H9 (cell line): ENCODE results near the gene ARHGAP31. TPM values are rescaled to one million over a fixed set of nuclear protein-coding genes. Genes with fewer than 3 reads are reported as not detected.

ENCODE experiments used
- DNase-seq: peaks from one replicate; pipeline ENCODE4 v3.0.0-alpha.2; 2017
- H2AFZ ChIP-seq: one replicate; pipeline ENCODE4 v1.6.1; 2013; ENCODE audit warnings: mild to moderate bottlenecking, low read length, control low read depth, moderate library complexity
- H2AK5ac ChIP-seq: 2 replicates; pipeline ENCODE4 v1.6.1; 2013; ENCODE audit warnings: low read length, control low read depth, mixed read lengths; ENCODE audit not compliant: insufficient read length
- H2BK120ac ChIP-seq: one replicate; pipeline ENCODE4 v1.6.1; 2013; ENCODE audit warnings: low read depth, mild to moderate bottlenecking, low read length, control low read depth, inconsistent platforms; ENCODE audit not compliant: poor library complexity, severe bottlenecking
- H2BK12ac ChIP-seq: 2 replicates; pipeline ENCODE4 v1.6.1; 2013; ENCODE audit warnings: low read length, control low read depth, mixed read lengths, low read depth; ENCODE audit not compliant: insufficient read length
- H2BK15ac ChIP-seq: 2 replicates; pipeline ENCODE4 v1.6.1; 2013; ENCODE audit warnings: low read depth, low read length, control low read depth
- H2BK20ac ChIP-seq: one replicate; pipeline ENCODE4 v1.6.1; 2013; ENCODE audit warnings: low read depth, mild to moderate bottlenecking, low read length, control low read depth, inconsistent platforms; ENCODE audit not compliant: poor library complexity, severe bottlenecking
- H2BK5ac ChIP-seq: 2 replicates; pipeline ENCODE4 v1.6.1; 2013; ENCODE audit warnings: low read length, control low read depth, mixed read lengths; ENCODE audit not compliant: insufficient read length
- H3K14ac ChIP-seq: 2 replicates; pipeline ENCODE4 v1.6.1; 2013; ENCODE audit warnings: low read length, control low read depth; ENCODE audit not compliant: insufficient read depth
- H3K18ac ChIP-seq: 2 replicates; pipeline ENCODE4 v1.6.1; 2013; ENCODE audit warnings: low read depth, mild to moderate bottlenecking, mixed read lengths, low read length, control low read depth; ENCODE audit not compliant: insufficient read length
- H3K23ac ChIP-seq: 2 replicates; pipeline ENCODE4 v1.6.1; 2013; ENCODE audit warnings: low read length, control low read depth, mixed read lengths, low read depth; ENCODE audit not compliant: insufficient read length
- H3K23me2 ChIP-seq: 2 replicates; pipeline ENCODE4 v1.6.1; 2013; ENCODE audit warnings: low read depth, mild to moderate bottlenecking, mixed read lengths, low read length, control low read depth; ENCODE audit not compliant: insufficient read length, poor library complexity, severe bottlenecking
- H3K27ac ChIP-seq: 2 replicates; pipeline ENCODE4 v1.5.1; 2013; ENCODE audit warnings: low read length, control low read depth, mixed read lengths, low read depth; ENCODE audit not compliant: insufficient read length
- H3K27me3 ChIP-seq: 2 replicates; pipeline ENCODE4 v1.6.1; 2013; ENCODE audit warnings: low read length, control low read depth, inconsistent platforms; ENCODE audit not compliant: insufficient read depth
- H3K4ac ChIP-seq: 2 replicates; pipeline ENCODE4 v1.6.1; 2013; ENCODE audit warnings: low read depth, mild to moderate bottlenecking, control low read depth, inconsistent platforms, low read length, moderate library complexity
- H3K4me1 ChIP-seq: 2 replicates; pipeline ENCODE4 v1.6.1; 2013; ENCODE audit warnings: low read length, control low read depth, inconsistent platforms; ENCODE audit not compliant: insufficient read depth
- H3K4me2 ChIP-seq: 2 replicates; pipeline ENCODE4 v1.6.1; 2013; ENCODE audit warnings: low read length, control low read depth, mixed read lengths; ENCODE audit not compliant: insufficient read length, insufficient read depth
- H3K56ac ChIP-seq: 2 replicates; pipeline ENCODE4 v1.6.1; 2013; ENCODE audit warnings: low read depth, mild to moderate bottlenecking, mixed read lengths, low read length, control low read depth; ENCODE audit not compliant: insufficient read length
- H3K79me1 ChIP-seq: 2 replicates; pipeline ENCODE4 v1.6.1; 2013; ENCODE audit warnings: low read depth, mild to moderate bottlenecking, moderate library complexity, low read length, control low read depth, inconsistent platforms; ENCODE audit not compliant: insufficient read depth, poor library complexity, severe bottlenecking
- H3K79me2 ChIP-seq: 2 replicates; pipeline ENCODE4 v1.6.1; 2013; ENCODE audit warnings: low read length, control low read depth, inconsistent platforms; ENCODE audit not compliant: insufficient read depth
- H3K9ac ChIP-seq: 2 replicates; pipeline ENCODE4 v1.6.1; 2013; ENCODE audit warnings: low read length, control low read depth, mixed read lengths; ENCODE audit not compliant: insufficient read length; ENCODE audit errors: extremely low read depth
- H3K9me3 ChIP-seq: one replicate; pipeline ENCODE4 v1.6.1; 2013; ENCODE audit warnings: low read depth, low read length, inconsistent platforms; ENCODE audit not compliant: control insufficient read depth
- H3T11ph ChIP-seq: one replicate; pipeline ENCODE4 v1.6.1; 2013; ENCODE audit warnings: mild to moderate bottlenecking, low read length, control low read depth, inconsistent platforms
- H4K20me1 ChIP-seq: one replicate; pipeline ENCODE4 v1.6.1; 2013; ENCODE audit not compliant: control insufficient read depth, insufficient read length, insufficient read depth
- H4K5ac ChIP-seq: 2 replicates; pipeline ENCODE4 v1.6.1; 2013; ENCODE audit warnings: low read depth, mild to moderate bottlenecking, mixed read lengths, low read length, control low read depth; ENCODE audit not compliant: insufficient read length
- H4K8ac ChIP-seq: replicated peaks from 2 replicates; pipeline ENCODE4 v1.6.1; 2013; ENCODE audit warnings: low read length, control low read depth, mixed read lengths, low read depth; ENCODE audit not compliant: insufficient read length
- H4K91ac ChIP-seq: 2 replicates; pipeline ENCODE4 v1.6.1; 2013; ENCODE audit warnings: low read depth, mild to moderate bottlenecking, moderate library complexity, mixed read lengths, low read length, control low read depth; ENCODE audit not compliant: insufficient read length
- H3K27ac Mint-ChIP-seq, 3 experiments: 2 replicates in 2 of 3; 3 replicates in 1 of 3; pipeline ENCODE4 v1.8.0; 2020 to 2021; ENCODE audit warnings: mixed read lengths in 3 of 3, mild to moderate bottlenecking in 1 of 3, moderate library complexity in 1 of 3
- H3K27me3 Mint-ChIP-seq: 2 replicates; pipeline ENCODE4 v1.8.0; 2021; ENCODE audit warnings: low read depth, mild to moderate bottlenecking, moderate library complexity, mixed read lengths
- H3K36me3 Mint-ChIP-seq, 3 experiments: 2 replicates in 2 of 3; 3 replicates in 1 of 3; pipeline ENCODE4 v1.8.0; 2020 to 2021; ENCODE audit warnings: low read depth in 3 of 3, mixed read lengths in 3 of 3; ENCODE audit not compliant: insufficient read depth in 1 of 3
- H3K4me1 Mint-ChIP-seq, 2 experiments: 2 replicates each; pipeline ENCODE4 v1.8.0; 2020; ENCODE audit warnings: mixed read lengths in 2 of 2
- H3K4me3 Mint-ChIP-seq, 2 experiments: 2 replicates in 1 of 2; 3 replicates in 1 of 2; pipeline ENCODE4 v1.8.0; 2020 to 2021; ENCODE audit warnings: mild to moderate bottlenecking in 2 of 2, mixed read lengths in 2 of 2, moderate library complexity in 1 of 2
- H3K9me3 Mint-ChIP-seq, 2 experiments: 2 replicates in 1 of 2; 3 replicates in 1 of 2; pipeline ENCODE4 v1.8.0; 2020; ENCODE audit warnings: mild to moderate bottlenecking in 2 of 2, mixed read lengths in 2 of 2, moderate library complexity in 1 of 2
- WGBS: extraction: QIAGEN DNeasy Blood & Tissue Kit; methylation state at CpG from one replicate; pipeline ENCODE4 v1.1.7; 2013; ENCODE audit warnings: missing lambda C conversion rate, low lambda C conversion rate, mixed read lengths; ENCODE audit not compliant: insufficient read length; ENCODE audit errors: extremely low coverage; 5-methylcytosine and 5-hydroxymethylcytosine counted together
- total RNA-seq: library from RNA; stranded (reverse); gene quantifications from 2 replicates; pipeline ENCODE4 v1.2.1, GENCODE V29; 2021
- TF ChIP-seq, protein P1 (sequence below): fragments of 200-600 bp; sonication (generic); conservative IDR thresholded peaks from 3 replicates; pipeline ENCODE4 v1.8.0; 2021; ENCODE audit warnings: antibody characterized with exemption, mild to moderate bottlenecking

Gene ARHGAP31
- total RNA-seq, 1 experiment from 2014 or later, result 2.2 TPM

DNA sequence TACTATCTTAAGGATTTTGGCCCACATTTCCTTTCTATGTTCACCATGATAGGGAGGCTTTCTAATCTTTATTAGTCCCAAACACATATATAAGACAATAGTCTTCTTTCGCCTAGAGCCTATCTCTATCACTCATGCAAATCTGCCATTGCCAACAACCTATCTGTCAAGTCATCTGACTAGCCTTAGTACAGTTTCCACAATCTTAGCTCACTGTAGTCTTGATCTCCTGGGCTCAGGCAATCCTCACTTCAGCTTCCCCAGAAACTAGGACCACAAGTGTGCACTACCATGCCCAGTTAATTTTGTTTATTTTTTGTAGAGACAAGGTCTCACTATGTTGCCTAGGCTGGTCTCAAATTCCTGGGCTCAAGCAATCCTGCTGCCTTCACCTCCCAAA, 162.3 kb downstream of the ARHGAP31 start:
- TF ChIP-seq, protein P1, sequence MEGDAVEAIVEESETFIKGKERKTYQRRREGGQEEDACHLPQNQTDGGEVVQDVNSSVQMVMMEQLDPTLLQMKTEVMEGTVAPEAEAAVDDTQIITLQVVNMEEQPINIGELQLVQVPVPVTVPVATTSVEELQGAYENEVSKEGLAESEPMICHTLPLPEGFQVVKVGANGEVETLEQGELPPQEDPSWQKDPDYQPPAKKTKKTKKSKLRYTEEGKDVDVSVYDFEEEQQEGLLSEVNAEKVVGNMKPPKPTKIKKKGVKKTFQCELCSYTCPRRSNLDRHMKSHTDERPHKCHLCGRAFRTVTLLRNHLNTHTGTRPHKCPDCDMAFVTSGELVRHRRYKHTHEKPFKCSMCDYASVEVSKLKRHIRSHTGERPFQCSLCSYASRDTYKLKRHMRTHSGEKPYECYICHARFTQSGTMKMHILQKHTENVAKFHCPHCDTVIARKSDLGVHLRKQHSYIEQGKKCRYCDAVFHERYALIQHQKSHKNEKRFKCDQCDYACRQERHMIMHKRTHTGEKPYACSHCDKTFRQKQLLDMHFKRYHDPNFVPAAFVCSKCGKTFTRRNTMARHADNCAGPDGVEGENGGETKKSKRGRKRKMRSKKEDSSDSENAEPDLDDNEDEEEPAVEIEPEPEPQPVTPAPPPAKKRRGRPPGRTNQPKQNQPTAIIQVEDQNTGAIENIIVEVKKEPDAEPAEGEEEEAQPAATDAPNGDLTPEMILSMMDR, result no peak
- Histone ChIP-seq H3T11ph (no peak overlapping the region), H2BK5ac (no peak overlapping the region), H2BK12ac (no peak overlapping the region), H3K18ac (no peak overlapping the region), H2AK5ac (no peak overlapping the region), H3K9ac (no peak overlapping the region), H3K27me3 (no peaks in the 10 kb centered on the region), H2BK15ac (no peak overlapping the region), H4K91ac (no peak overlapping the region), H3K14ac (no peak overlapping the region), H3K4me2 (no peak overlapping the region), H3K79me1 (peaks cover 7% of the 10 kb centered on the region), H3K56ac (no peak overlapping the region), H2BK120ac (no peak overlapping the region), H3K27ac (no peak overlapping the region), H3K4ac (no peak overlapping the region), H3K9me3 (no peaks in the 10 kb centered on the region), H4K8ac (no peak overlapping the region), H3K4me1 (no peaks in the 10 kb centered on the region), H2AFZ (no peak overlapping the region), H4K20me1 (no peaks in the 10 kb centered on the region), H4K5ac (no peak overlapping the region), H2BK20ac (no peak overlapping the region), H3K23ac (no peak overlapping the region), H3K23me2 (no peaks in the 10 kb centered on the region), H3K79me2 (no peaks in the 10 kb centered on the region; the same call in 1 of the 2 replicates)
- WGBS, result no CpG with 5 or more reads among the region's 1 CpG
- DNase-seq, result no peak
- Mint-ChIP-seq H3K27ac (no peak overlapping the region), H3K27me3 (no peaks in the 10 kb centered on the region), H3K9me3 (no peaks in the 10 kb centered on the region), H3K4me1 (no peaks in the 10 kb centered on the region), H3K36me3 (peaks cover 24 to 82% (median 80%) of the 10 kb centered on the region in 3 experiments; a peak in 6 of 7 replicates), H3K4me3 (no peak overlapping the region)
